ENCODE measurements around the gene TBL1Y. TPM values are rescaled to one million over a fixed set of nuclear protein-coding genes. Genes with fewer than 3 reads are reported as not detected.
"Not testable (repeated sequence)": the region's sequence is repeated elsewhere in the genome, so short reads cannot be mapped to it uniquely, and the experiment has no call there.

Gene TBL1Y
- total and polyA plus RNA-seq, 12 donors = 0.09 TPM; not detected in 11

DNA sequence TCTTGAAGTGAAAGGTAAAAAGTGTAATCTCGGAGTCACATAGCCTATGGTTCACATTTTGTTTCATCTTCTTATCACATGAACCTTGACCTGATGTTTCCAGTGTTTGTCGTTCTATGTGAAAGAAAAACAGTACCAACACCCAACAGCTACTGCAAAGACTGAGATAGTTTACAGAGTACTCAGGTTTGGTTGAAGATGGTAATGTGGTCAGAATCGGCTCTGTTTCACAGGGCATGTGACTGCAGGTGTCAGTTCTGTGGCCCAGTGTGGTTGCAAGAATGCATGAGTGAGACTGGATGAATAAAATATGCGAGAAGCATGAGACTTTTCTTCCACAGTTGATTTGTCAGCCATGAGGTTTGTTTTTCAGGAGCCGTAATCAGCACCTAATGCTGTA is 130.2 kb downstream of the TBL1Y start:
- no peak for TF ChIP-seq CTCF (IDR thresholded peaks at IDR 0.05)
- Histone ChIP-seq H3K9me3 (no peaks in the 10 kb centered on the region), H3K27ac (no peak overlapping the region), H3K27me3 (no peaks in the 10 kb centered on the region), H3K4me1 (no peaks in the 10 kb centered on the region), H3K36me3 (no peaks in the 10 kb centered on the region), H3K4me3 (no peak overlapping the region)
- 67 to 70% methylated on average over 5 of the region's 5 CpGs for WGBS, 2 donors
- no peak for DNase-seq
- intact Hi-C loops (cut with DNase I) = no loop called here
- ATAC-seq = no peak

GRCh38 chrY:7041983-7042382 is 131.5 kb downstream of the TBL1Y start:
- WGBS, 2 donors = 85 to 86% methylated on average over 4 of the region's 4 CpGs
- no peaks in the 10 kb centered on the region for H3K4me1 ChIP-seq
- H3K36me3 ChIP-seq = no peaks in the 10 kb centered on the region
- H3K27me3 ChIP-seq = no peaks in the 10 kb centered on the region
- no peak for TF ChIP-seq CTCF (IDR thresholded peaks at IDR 0.05)
- intact Hi-C loops (cut with DNase I) = no loop called here
- no peak overlapping the region for H3K4me3 ChIP-seq
- no peak overlapping the region for H3K27ac ChIP-seq
- no peaks in the 10 kb centered on the region for H3K9me3 ChIP-seq
- DNase-seq (no peak), ATAC-seq (no peak)

DNA sequence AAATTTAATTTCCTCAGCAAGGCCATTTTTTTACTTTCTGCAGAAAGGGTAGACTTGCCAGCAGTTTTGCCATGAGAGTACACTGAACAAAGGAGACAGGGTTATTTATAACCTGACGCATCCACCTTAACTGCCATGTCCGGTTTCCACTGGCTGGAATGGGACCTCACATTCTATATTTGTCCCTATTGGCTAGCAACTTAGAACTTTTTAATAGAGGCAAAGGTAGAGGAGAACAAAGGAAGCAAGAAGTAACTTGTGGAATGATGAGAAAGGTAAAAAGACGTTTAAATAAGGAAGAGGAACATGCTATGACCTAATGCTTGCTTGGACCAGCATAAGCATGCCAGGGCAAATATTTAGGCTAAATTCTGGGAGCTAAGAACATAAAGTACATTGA is 142.0 kb downstream of the TBL1Y start:
- H3K9me3 ChIP-seq; H3K27me3 ChIP-seq; intact Hi-C loops (cut with DNase I); H3K4me3 ChIP-seq; H3K4me1 ChIP-seq; DNase-seq; H3K36me3 ChIP-seq; ATAC-seq; H3K27ac ChIP-seq: not testable (repeated sequence)
- 54% methylated on average over 3 of the region's 3 CpGs for WGBS, 2 donors

DNA sequence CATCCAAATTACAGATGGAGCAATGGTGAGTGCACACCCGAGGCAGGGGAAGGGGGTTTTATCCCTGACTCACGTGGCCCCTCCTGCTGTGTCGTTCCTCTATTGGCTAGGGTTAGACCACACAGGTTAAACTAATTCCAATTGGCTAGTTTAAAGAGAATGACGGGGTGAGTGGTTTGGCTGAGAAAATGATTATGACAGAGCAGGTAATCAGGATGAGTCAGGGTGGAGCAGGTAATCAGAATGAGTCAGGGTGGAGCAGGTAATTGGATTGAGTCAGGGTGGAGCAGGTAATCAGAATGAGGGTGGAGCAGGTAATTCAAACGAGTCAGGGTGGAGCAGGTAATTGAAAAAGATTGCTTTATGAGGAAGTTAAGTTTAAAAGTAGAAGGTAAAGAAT is 146.4 kb downstream of the TBL1Y start:
- H3K36me3 ChIP-seq = no peaks in the 10 kb centered on the region
- WGBS, 2 donors = 74 to 79% methylated on average over 5 of the region's 5 CpGs
- ATAC-seq (no peak), DNase-seq (no peak)
- no peak for TF ChIP-seq CTCF (IDR thresholded peaks at IDR 0.05)
- no peaks in the 10 kb centered on the region for H3K4me1 ChIP-seq
- H3K9me3 ChIP-seq = no peaks in the 10 kb centered on the region
- no peak overlapping the region for H3K4me3 ChIP-seq
- H3K27ac ChIP-seq = no peak overlapping the region
- no peaks in the 10 kb centered on the region for H3K27me3 ChIP-seq
- intact Hi-C loops (cut with DNase I) = no loop called here

DNA sequence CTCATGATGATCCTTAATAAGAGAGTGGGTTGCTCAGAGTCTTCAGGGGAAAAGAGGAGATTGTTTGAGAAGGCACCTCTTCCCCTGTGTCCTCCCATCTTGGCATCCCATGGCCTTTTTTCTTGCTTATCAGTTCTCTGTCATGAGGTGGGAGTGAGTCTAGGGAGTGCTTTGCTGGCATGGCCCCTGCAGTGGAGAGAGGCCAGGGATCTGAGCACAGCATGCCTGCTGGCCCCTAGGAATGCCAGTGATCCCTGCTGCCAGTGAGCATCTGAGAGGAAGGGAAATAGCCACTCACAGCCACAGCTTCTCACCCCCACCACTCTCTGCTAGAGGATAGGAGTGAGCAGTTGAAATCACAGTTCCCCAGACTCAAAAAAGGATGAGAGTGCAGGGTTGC is 168.2 kb downstream of the TBL1Y start:
- intact Hi-C loops (cut with DNase I) = loop anchor here in 1 of 10 donors (10.0 kb wide), 1 partner anchor 64 kb away; no protein-coding TSS in a partner anchor
- Histone ChIP-seq H3K4me1 (no peaks in the 10 kb centered on the region), H3K27me3 (no peaks in the 10 kb centered on the region), H3K36me3 (no peaks in the 10 kb centered on the region), H3K27ac (no peak overlapping the region), H3K9me3 (no peaks in the 10 kb centered on the region), H3K4me3 (no peak overlapping the region)
- TF ChIP-seq CTCF (IDR thresholded peaks at IDR 0.05) = no peak
- DNase-seq = peak in 1 of 2 donors; percentile 11
- no peak for ATAC-seq

- H3K27ac ChIP-seq, H3K27me3 ChIP-seq, H3K4me3 ChIP-seq, H3K36me3 ChIP-seq, DNase-seq, H3K9me3 ChIP-seq, H3K4me1 ChIP-seq, ATAC-seq: not testable (repeated sequence)
- intact Hi-C loops (cut with DNase I) = loop anchor here in 2 of 10 donors (5.0 kb wide), 2 partner anchors 113 to 118 kb away; no protein-coding TSS in a partner anchor
- WGBS, 2 donors = 91% methylated on average over 4 of the region's 4 CpGs
These were observed 170.1 kb downstream of the TBL1Y start for GRCh38 chrY:7080548-7080947.
